Spleen (tissue), 11 donors: Measurements from ENCODE around the gene MAB21L1. TPM values are rescaled to one million over a fixed set of nuclear protein-coding genes. Genes with fewer than 3 reads are reported as not detected.

Experiments
- DNase-seq: peaks from one replicate; pipeline ENCODE4 v3.0.0-alpha.2; 2020
- H3K27ac ChIP-seq, 8 donors: fragments of 200-600 bp; sonication (generic) in 7 of 8; 1 replicate in 4 of 8; 2 replicates in 4 of 8; pipeline versions ENCODE4 v1.5.0 to v1.8.0; 2016 to 2021; ENCODE audit warnings: inconsistent platforms in 4 of 8, mild to moderate bottlenecking in 4 of 8, moderate library complexity in 1 of 8
- H3K27me3 ChIP-seq, 7 donors: fragments of 200-600 bp; sonication (generic) in 6 of 7; replicated peaks in 1 of 7; 1 replicate in 4 of 7; 2 replicates in 3 of 7; pipeline versions ENCODE4 v1.5.0 to v1.8.0; 2016 to 2021; ENCODE audit warnings: inconsistent platforms in 3 of 7, mild to moderate bottlenecking in 1 of 7
- H3K36me3 ChIP-seq, 6 donors: fragments of 200-600 bp; sonication (generic) in 5 of 6; 1 replicate in 4 of 6; 2 replicates in 2 of 6; pipeline versions ENCODE4 v1.5.0 to v1.8.0; 2016 to 2021; ENCODE audit warnings: inconsistent platforms in 2 of 6
- H3K4me1 ChIP-seq, 6 donors: fragments of 200-600 bp; sonication (generic) in 5 of 6; 1 replicate in 3 of 6; 2 replicates in 3 of 6; pipeline versions ENCODE4 v1.5.0 to v1.8.0; 2016 to 2021; ENCODE audit warnings: inconsistent platforms in 3 of 6
- H3K4me3 ChIP-seq, 8 donors: fragments of 200-600 bp; sonication (generic) in 7 of 8; 1 replicate in 4 of 8; 2 replicates in 4 of 8; pipeline versions ENCODE4 v1.5.0 to v1.8.0; 2016 to 2021; ENCODE audit warnings: inconsistent platforms in 4 of 8, mild to moderate bottlenecking in 4 of 8, moderate library complexity in 2 of 8
- H3K9me3 ChIP-seq, 8 donors: fragments of 200-600 bp; sonication (generic) in 7 of 8; 1 replicate in 4 of 8; 2 replicates in 4 of 8; pipeline versions ENCODE4 v1.5.0 to v1.8.0; 2016 to 2021; ENCODE audit warnings: inconsistent platforms in 4 of 8
- POLR2A ChIP-seq, 3 donors: fragments of 450-650 bp; IDR thresholded peaks; one replicate each; pipeline ENCODE4 v1.5.1; 2017; ENCODE audit warnings: antibody characterized with exemption in 3 of 3, mild to moderate bottlenecking in 1 of 3
- POLR2AphosphoS5 ChIP-seq, 3 donors: sonication (generic); formaldehyde crosslinking; IDR thresholded peaks; one replicate each; pipeline ENCODE4 v1.5.1; 2017; ENCODE audit warnings: antibody characterized with exemption in 3 of 3
- WGBS, 5 donors: extraction: QIAGEN DNeasy Blood & Tissue Kit in 3 of 5; methylation state at CpG; one replicate each; pipeline versions ENCODE4 v1.1.5 to v1.1.7; 2013 to 2018; 5-methylcytosine and 5-hydroxymethylcytosine counted together
- intact Hi-C: fragments of 100-400 bp; cut with DNase I; formaldehyde crosslinking; loops from one replicate; pipeline ENCODE4 v1.15.0; 2023; ENCODE audit warnings: low total_unique reads
- polyA plus RNA-seq, 3 donors: library from polyadenylated mRNA; stranded (reverse); fragments of 200-250 nt; gene quantifications; one replicate each; pipeline ENCODE4 v1.2.1, GENCODE V29; 2013
- total RNA-seq, 7 donors: library from RNA; depleted of rRNA in 3 of 7; stranded (reverse); fragments of >200 nt in 3 of 7; fragmentation: NEBNext Ultra II Directional in 4 of 7; extraction: Animal tissue kit (Norgen Biotek cat#: 25700) in 4 of 7; gene quantifications; one replicate each; pipeline versions ENCODE4 v1.1.0 to v1.2.1, GENCODE V29; 2016 to 2021
- TF ChIP-seq, protein P1 (sequence below), 11 experiments: fragments of 200-600 bp in 7 of 11; fragments of 450-650 bp in 4 of 11; sonication (generic) in 4 of 11; IDR thresholded peaks in 8 of 11; conservative IDR thresholded peaks in 3 of 11; 1 replicate in 7 of 11; 2 replicates in 4 of 11; pipeline versions ENCODE4 v1.4.0 to v1.8.0; 2016 to 2021; ENCODE audit warnings: antibody characterized with exemption in 11 of 11, inconsistent platforms in 4 of 11, mild to moderate bottlenecking in 1 of 11
- donor health status: healthy with polysubstance abuse.
- donor health status: DM: no; HTN: no; CAD: no; lungs with moderate emphysema.
- donor health status: DM: no; HTN: no; CAD: no.
- donor health status: Bipolar disorder and iron deficiency.
- donor health status: healthy.
- donor health status: DM: no; HTN: no; CAD: no.
- donor health status: DM: yes; HTN: yes; CAD: no.

The MAB21L1 gene
- total and polyA plus RNA-seq, 10 donors, result 0.03 to 1.5 (median 0.50) TPM

- no peak for TF ChIP-seq POLR2A (IDR thresholded peaks at IDR 0.05)
- TF ChIP-seq, protein P1, sequence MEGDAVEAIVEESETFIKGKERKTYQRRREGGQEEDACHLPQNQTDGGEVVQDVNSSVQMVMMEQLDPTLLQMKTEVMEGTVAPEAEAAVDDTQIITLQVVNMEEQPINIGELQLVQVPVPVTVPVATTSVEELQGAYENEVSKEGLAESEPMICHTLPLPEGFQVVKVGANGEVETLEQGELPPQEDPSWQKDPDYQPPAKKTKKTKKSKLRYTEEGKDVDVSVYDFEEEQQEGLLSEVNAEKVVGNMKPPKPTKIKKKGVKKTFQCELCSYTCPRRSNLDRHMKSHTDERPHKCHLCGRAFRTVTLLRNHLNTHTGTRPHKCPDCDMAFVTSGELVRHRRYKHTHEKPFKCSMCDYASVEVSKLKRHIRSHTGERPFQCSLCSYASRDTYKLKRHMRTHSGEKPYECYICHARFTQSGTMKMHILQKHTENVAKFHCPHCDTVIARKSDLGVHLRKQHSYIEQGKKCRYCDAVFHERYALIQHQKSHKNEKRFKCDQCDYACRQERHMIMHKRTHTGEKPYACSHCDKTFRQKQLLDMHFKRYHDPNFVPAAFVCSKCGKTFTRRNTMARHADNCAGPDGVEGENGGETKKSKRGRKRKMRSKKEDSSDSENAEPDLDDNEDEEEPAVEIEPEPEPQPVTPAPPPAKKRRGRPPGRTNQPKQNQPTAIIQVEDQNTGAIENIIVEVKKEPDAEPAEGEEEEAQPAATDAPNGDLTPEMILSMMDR (IDR thresholded peaks at IDR 0.05 in 8 of 11, conservative IDR thresholded peaks at IDR 0.05 in 3 of 11), result no peak
- TF ChIP-seq POLR2AphosphoS5 (IDR thresholded peaks at IDR 0.05), result no peak
- peaks cover 0 to 51% (median 26%) of the 10 kb centered on the region in 7 donors for H3K27me3 ChIP-seq
- H3K36me3 ChIP-seq, result no peaks in the 10 kb centered on the region
- H3K9me3 ChIP-seq, result peaks cover 0 to 9% (median 0%) of the 10 kb centered on the region in 8 donors
- no peak for DNase-seq
- peaks cover 0 to 27% (median 16%) of the 10 kb centered on the region in 6 donors for H3K4me1 ChIP-seq
- intact Hi-C loops, result no loop called here
- H3K4me3 ChIP-seq, result no peak overlapping the region
- H3K27ac ChIP-seq, result no peak overlapping the region
- 90 to 95% (median 92%) methylated on average over 2 of the region's 2 CpGs for WGBS, 5 donors
These were observed 3.9 kb upstream of the MAB21L1 start for GRCh38 chr13:35480346-35480745.

- TF ChIP-seq POLR2AphosphoS5 (IDR thresholded peaks at IDR 0.05) (no peak), POLR2A (IDR thresholded peaks at IDR 0.05) (no peak)
- TF ChIP-seq, protein P1 (IDR thresholded peaks at IDR 0.05 in 8 of 11, conservative IDR thresholded peaks at IDR 0.05 in 3 of 11), result no peak
- intact Hi-C loops, result no loop called here
- Histone ChIP-seq H3K27ac (no peak overlapping the region), H3K27me3 (peaks cover 0 to 57% (median 33%) of the 10 kb centered on the region in 7 donors), H3K9me3 (peaks cover 0 to 10% (median 0%) of the 10 kb centered on the region in 8 donors), H3K36me3 (no peaks in the 10 kb centered on the region), H3K4me1 (peaks cover 0 to 33% (median 19%) of the 10 kb centered on the region in 6 donors), H3K4me3 (no peak overlapping the region)
- DNase-seq, result no peak
- 55 to 82% (median 64%) methylated on average over 1 of the region's 1 CpG for WGBS, 5 donors
These were observed 3.2 kb upstream of the MAB21L1 start for GRCh38 chr13:35479706-35480105.

- peaks cover 0 to 63% (median 39%) of the 10 kb centered on the region in 7 donors for H3K27me3 ChIP-seq
- intact Hi-C loops, result no loop called here
- no peak overlapping the region for H3K4me3 ChIP-seq
- no peak for TF ChIP-seq POLR2A (IDR thresholded peaks at IDR 0.05)
- TF ChIP-seq, protein P1 (IDR thresholded peaks at IDR 0.05 in 8 of 11, conservative IDR thresholded peaks at IDR 0.05 in 3 of 11), result no peak
- no peak for TF ChIP-seq POLR2AphosphoS5 (IDR thresholded peaks at IDR 0.05)
- H3K36me3 ChIP-seq, result no peaks in the 10 kb centered on the region
- no peak overlapping the region for H3K27ac ChIP-seq
- peaks cover 0 to 14% (median 0%) of the 10 kb centered on the region in 8 donors for H3K9me3 ChIP-seq
- no peak for DNase-seq
- 48 to 63% (median 57%) methylated on average over 14 of the region's 14 CpGs for WGBS, 5 donors
- peaks cover 0 to 35% (median 19%) of the 10 kb centered on the region in 6 donors for H3K4me1 ChIP-seq
These were observed 2.6 kb upstream of the MAB21L1 start for GRCh38 chr13:35479038-35479492.

DNA sequence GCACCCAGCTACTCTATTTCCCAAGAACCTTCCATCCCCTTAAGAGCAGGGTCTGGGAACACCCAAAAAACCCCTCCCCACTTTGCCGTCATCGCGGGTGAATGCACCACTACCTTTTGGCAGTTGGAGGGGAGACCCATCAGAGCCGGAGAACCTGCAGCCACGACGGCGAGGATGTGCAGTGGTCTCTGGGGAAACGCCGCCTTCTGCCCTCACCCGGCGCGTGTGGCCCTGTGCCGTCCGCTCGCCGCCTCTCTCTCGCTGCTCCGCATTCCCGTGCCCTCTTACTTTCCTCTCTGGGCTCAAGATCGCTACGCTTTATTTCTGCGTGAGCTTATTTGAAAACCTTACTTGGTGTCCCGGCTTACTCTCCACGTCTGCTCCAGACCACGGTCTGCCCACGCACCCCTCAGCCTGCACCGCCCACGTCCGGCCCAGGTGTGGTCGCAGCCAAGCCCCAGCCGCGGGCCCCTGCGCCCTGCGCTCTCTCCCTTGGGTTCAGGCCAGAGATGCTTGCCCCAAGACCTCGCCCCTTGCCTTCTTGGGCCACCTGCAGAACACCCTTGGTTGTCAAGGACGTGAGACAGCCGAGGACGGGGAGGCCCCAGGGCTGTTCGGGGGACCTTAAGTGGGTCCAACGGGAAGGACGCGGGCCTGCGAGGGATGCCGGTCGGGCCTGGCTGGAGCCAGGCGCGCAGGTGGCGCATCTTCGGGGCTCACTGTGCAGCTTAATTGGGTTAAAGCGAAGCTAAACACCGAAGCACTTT is 2.0 kb upstream of the MAB21L1 start:
- peaks cover 0 to 70% (median 40%) of the 10 kb centered on the region in 7 donors for H3K27me3 ChIP-seq
- peak; percentile 70 for DNase-seq
- H3K9me3 ChIP-seq, result peaks cover 0 to 14% (median 0%) of the 10 kb centered on the region in 8 donors
- peak overlapping the region in 2 of 8 donors; percentile 20 to 46 for H3K4me3 ChIP-seq
- H3K27ac ChIP-seq, result no peak overlapping the region
- 13 to 30% (median 19%) methylated on average over 51 of the region's 51 CpGs for WGBS, 5 donors
- TF ChIP-seq, protein P1 (IDR thresholded peaks at IDR 0.05 in 8 of 11, conservative IDR thresholded peaks at IDR 0.05 in 3 of 11), result no peak
- TF ChIP-seq POLR2AphosphoS5 (IDR thresholded peaks at IDR 0.05), result peak in 2 of 3 donors; percentile 10 to 29
- intact Hi-C loops, result no loop called here
- H3K4me1 ChIP-seq, result peaks cover 0 to 35% (median 19%) of the 10 kb centered on the region in 6 donors
- no peaks in the 10 kb centered on the region for H3K36me3 ChIP-seq
